GM19193 (cell line): Measurements from ENCODE around the gene RXFP1.

Experiments
- POLR2A ChIP-seq: IDR thresholded peaks from 4 replicates; pipeline ENCODE4 v1.6.1; 2011; ENCODE audit not compliant: insufficient read depth, insufficient read length; ENCODE audit errors: extremely low read depth

Gene RXFP1

GRCh38 chr4:158586881-158587280 lies 65.2 kb downstream of the RXFP1 start:
- no peak for TF ChIP-seq POLR2A

- TF ChIP-seq POLR2A = no peak
Measured at GRCh38 chr4:158588285-158588684, 66.6 kb downstream of the RXFP1 start.

- no peak for TF ChIP-seq POLR2A
Measured at GRCh38 chr4:158588777-158589176, 67.1 kb downstream of the RXFP1 start.

- no peak for TF ChIP-seq POLR2A
Measured at GRCh38 chr4:158590306-158590705, 68.6 kb downstream of the RXFP1 start.

GRCh38 chr4:158590824-158591223 lies 69.1 kb downstream of the RXFP1 start:
- no peak for TF ChIP-seq POLR2A

GRCh38 chr4:158597879-158598596 lies 76.4 kb downstream of the RXFP1 start:
- TF ChIP-seq POLR2A = no peak

- no peak for TF ChIP-seq POLR2A
Measured at GRCh38 chr4:158599150-158599549, 77.5 kb downstream of the RXFP1 start.

GRCh38 chr4:158599765-158600498 lies 78.2 kb downstream of the RXFP1 start:
- no peak for TF ChIP-seq POLR2A

GRCh38 chr4:158604369-158604768 lies 82.7 kb downstream of the RXFP1 start:
- no peak for TF ChIP-seq POLR2A

- TF ChIP-seq POLR2A = no peak
Measured at GRCh38 chr4:158605393-158605792, 83.7 kb downstream of the RXFP1 start.

GRCh38 chr4:158606969-158607368 lies 85.3 kb downstream of the RXFP1 start:
- no peak for TF ChIP-seq POLR2A

- TF ChIP-seq POLR2A = no peak
Measured at GRCh38 chr4:158609116-158609515, 87.4 kb downstream of the RXFP1 start.

- TF ChIP-seq POLR2A = no peak
Measured at GRCh38 chr4:158610790-158611189, 89.1 kb downstream of the RXFP1 start.

- no peak for TF ChIP-seq POLR2A
Measured at GRCh38 chr4:158613046-158613445, 91.4 kb downstream of the RXFP1 start.

- TF ChIP-seq POLR2A = no peak
Measured at GRCh38 chr4:158617956-158618355, 96.3 kb downstream of the RXFP1 start.

- TF ChIP-seq POLR2A = no peak
Measured at GRCh38 chr4:158621729-158622128, 100.0 kb downstream of the RXFP1 start.

GRCh38 chr4:158622251-158622650 lies 100.6 kb downstream of the RXFP1 start:
- TF ChIP-seq POLR2A = no peak

GRCh38 chr4:158624889-158625478 lies 103.3 kb downstream of the RXFP1 start:
- TF ChIP-seq POLR2A = no peak
